Measurements from ENCODE around the gene GAPVD1. TPM values are rescaled to one million over a fixed set of nuclear protein-coding genes. Genes with fewer than 3 reads are reported as not detected.

The GAPVD1 gene
- total and polyA plus RNA-seq, 4 donors, result 10.6 to 138 (median 35.2) TPM

DNA sequence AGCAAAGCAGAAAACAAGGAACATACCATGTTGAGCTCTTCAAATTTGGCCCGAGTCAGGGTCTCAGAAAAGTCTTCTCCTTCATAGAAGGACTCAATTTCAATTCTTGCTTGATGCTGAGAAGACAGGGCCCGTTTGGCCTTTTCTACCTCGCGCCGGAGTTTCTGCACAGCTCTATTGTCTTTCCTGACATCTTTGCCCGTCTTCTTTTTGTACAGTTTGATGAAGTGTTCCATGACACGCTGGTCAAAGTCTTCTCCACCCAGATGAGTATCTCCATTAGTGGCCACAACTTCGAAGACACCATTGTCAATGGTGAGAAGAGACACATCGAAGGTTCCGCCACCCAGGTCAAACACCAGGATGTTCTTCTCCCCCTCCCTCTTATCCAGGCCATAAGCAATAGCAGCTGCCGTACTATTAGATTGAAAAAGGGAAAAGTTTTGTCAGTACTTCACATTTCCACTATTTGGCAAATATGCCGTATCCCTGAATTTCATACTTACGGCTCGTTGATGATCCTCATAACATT, 22.6 kb upstream of the GAPVD1 start:
- H3K4me3 ChIP-seq, result peak overlapping the region; percentile 28
- H3K9ac ChIP-seq (ENCODE audit: insufficient read depth in 1 of 2, low read length in 2 of 2), result peak overlapping the region in 1 of 2 donors; percentile 23
- no peak overlapping the region for H3K27ac ChIP-seq (ENCODE audit: low read depth in 1 of 2, low read length in 1 of 2)
- no peaks in the 10 kb centered on the region for H3K9me3 ChIP-seq (ENCODE audit: control insufficient read depth in 4 of 4, insufficient read depth in 3 of 4, low read length in 3 of 4)
- ATAC-seq (ENCODE audit: insufficient read depth, low FRiP score) (no peak), DNase-seq (no peak)
- peaks cover 21 to 50% (median 40%) of the 10 kb centered on the region in 4 donors for H3K36me3 ChIP-seq (ENCODE audit: control insufficient read depth in 4 of 4, insufficient read depth in 4 of 4, low read length in 4 of 4)
- H3K4me1 ChIP-seq (ENCODE audit: control insufficient read depth in 5 of 5, insufficient read depth in 5 of 5, low read length in 5 of 5), result peaks cover 0 to 45% (median 12%) of the 10 kb centered on the region in 5 donors
- TF ChIP-seq, protein P1, sequence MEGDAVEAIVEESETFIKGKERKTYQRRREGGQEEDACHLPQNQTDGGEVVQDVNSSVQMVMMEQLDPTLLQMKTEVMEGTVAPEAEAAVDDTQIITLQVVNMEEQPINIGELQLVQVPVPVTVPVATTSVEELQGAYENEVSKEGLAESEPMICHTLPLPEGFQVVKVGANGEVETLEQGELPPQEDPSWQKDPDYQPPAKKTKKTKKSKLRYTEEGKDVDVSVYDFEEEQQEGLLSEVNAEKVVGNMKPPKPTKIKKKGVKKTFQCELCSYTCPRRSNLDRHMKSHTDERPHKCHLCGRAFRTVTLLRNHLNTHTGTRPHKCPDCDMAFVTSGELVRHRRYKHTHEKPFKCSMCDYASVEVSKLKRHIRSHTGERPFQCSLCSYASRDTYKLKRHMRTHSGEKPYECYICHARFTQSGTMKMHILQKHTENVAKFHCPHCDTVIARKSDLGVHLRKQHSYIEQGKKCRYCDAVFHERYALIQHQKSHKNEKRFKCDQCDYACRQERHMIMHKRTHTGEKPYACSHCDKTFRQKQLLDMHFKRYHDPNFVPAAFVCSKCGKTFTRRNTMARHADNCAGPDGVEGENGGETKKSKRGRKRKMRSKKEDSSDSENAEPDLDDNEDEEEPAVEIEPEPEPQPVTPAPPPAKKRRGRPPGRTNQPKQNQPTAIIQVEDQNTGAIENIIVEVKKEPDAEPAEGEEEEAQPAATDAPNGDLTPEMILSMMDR (IDR thresholded peaks at IDR 0.05; ENCODE audit: control extremely low read depth, extremely low read depth), result no peak
- 71% methylated on average over 14 of the region's 14 CpGs for WGBS, 2 donors
- no peaks in the 10 kb centered on the region for H3K27me3 ChIP-seq (ENCODE audit: control insufficient read depth in 3 of 3, insufficient read depth in 3 of 3, low read length in 2 of 3)

- Histone ChIP-seq H3K9me3 (ENCODE audit: control insufficient read depth in 4 of 4, insufficient read depth in 3 of 4, low read length in 3 of 4) (no peaks in the 10 kb centered on the region), H3K27ac (ENCODE audit: low read depth in 1 of 2, low read length in 1 of 2) (peak overlapping the region in 1 of 2 donors; percentile 87), H3K36me3 (ENCODE audit: control insufficient read depth in 4 of 4, insufficient read depth in 4 of 4, low read length in 4 of 4) (peaks cover 15 to 50% (median 37%) of the 10 kb centered on the region in 4 donors), H3K27me3 (ENCODE audit: control insufficient read depth in 3 of 3, insufficient read depth in 3 of 3, low read length in 2 of 3) (no peaks in the 10 kb centered on the region), H3K4me3 (peak overlapping the region; percentile 98), H3K4me1 (ENCODE audit: control insufficient read depth in 5 of 5, insufficient read depth in 5 of 5, low read length in 5 of 5) (peaks cover 0 to 45% (median 12%) of the 10 kb centered on the region in 5 donors), H3K9ac (ENCODE audit: insufficient read depth in 1 of 2, low read length in 2 of 2) (peak overlapping the region; percentile 94 to 96)
- DNase-seq (no peak), ATAC-seq (ENCODE audit: insufficient read depth, low FRiP score) (no peak)
- 12 to 17% methylated on average over 8 of the region's 8 CpGs for WGBS, 2 donors
- TF ChIP-seq, protein P1 (IDR thresholded peaks at IDR 0.05; ENCODE audit: control extremely low read depth, extremely low read depth), result no peak
Observed at GRCh38 chr9:125239631-125240597, 21.7 kb upstream of the GAPVD1 start.

DNA sequence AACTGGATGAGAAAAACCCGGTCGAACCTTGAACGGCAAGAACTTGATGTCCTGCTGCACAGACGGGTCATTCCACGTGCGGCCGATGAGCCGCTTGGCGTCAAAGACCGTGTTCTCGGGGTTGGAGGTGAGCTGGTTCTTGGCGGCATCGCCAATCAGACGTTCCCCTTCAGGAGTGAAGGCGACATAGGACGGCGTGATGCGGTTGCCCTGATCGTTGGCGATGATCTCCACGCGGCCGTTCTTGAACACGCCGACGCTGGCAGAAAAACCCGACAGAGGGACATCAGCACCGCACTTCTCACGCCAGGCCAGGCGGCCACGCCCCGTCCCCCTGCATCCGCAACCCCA, 21.0 kb upstream of the GAPVD1 start:
- peak; percentile 15 for ATAC-seq (ENCODE audit: insufficient read depth, low FRiP score)
- peak in 1 of 3 donors; percentile 48 for DNase-seq
- Histone ChIP-seq H3K27me3 (ENCODE audit: control insufficient read depth in 3 of 3, insufficient read depth in 3 of 3, low read length in 2 of 3) (no peaks in the 10 kb centered on the region), H3K4me1 (ENCODE audit: control insufficient read depth in 5 of 5, insufficient read depth in 5 of 5, low read length in 5 of 5) (peaks cover 0 to 43% (median 12%) of the 10 kb centered on the region in 5 donors), H3K27ac (ENCODE audit: low read depth in 1 of 2, low read length in 1 of 2) (peak overlapping the region; percentile 87 to 97), H3K9ac (ENCODE audit: insufficient read depth in 1 of 2, low read length in 2 of 2) (peak overlapping the region; percentile 94 to 96), H3K4me3 (peak overlapping the region; percentile 98), H3K9me3 (ENCODE audit: control insufficient read depth in 4 of 4, insufficient read depth in 3 of 4, low read length in 3 of 4) (no peaks in the 10 kb centered on the region), H3K36me3 (ENCODE audit: control insufficient read depth in 4 of 4, insufficient read depth in 4 of 4, low read length in 4 of 4) (peaks cover 15 to 43% (median 33%) of the 10 kb centered on the region in 4 donors)
- 0% methylated on average over 33 of the region's 33 CpGs for WGBS, 2 donors
- TF ChIP-seq, protein P1 (IDR thresholded peaks at IDR 0.05; ENCODE audit: control extremely low read depth, extremely low read depth), result no peak
